ENCODE measurements around the gene SETD1B.

DNA sequence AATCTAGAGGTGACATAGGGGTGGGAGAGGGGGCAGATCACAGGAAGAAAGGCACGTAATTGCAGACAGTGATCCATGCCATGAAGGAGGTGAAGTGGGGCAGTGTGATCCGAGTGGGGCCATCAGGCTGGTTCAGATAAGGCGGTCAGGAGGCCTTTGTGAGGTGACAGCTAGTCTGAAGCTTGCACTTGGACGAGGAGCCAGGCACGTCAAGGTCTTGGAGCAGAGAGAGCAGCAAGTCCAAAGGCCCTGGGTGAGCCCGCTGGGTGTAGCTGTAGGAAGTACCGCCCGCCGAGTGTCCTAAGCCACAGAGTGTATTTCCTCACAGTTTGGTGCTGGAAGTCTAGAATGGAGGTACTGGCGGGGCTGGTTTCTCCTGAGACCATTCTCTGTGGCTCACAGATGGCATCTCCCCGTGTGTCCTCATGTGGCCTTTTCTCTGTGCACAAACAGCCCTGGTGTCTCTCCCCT is 33.9 kb upstream of the SETD1B start:
- TF ChIP-seq, protein P1, sequence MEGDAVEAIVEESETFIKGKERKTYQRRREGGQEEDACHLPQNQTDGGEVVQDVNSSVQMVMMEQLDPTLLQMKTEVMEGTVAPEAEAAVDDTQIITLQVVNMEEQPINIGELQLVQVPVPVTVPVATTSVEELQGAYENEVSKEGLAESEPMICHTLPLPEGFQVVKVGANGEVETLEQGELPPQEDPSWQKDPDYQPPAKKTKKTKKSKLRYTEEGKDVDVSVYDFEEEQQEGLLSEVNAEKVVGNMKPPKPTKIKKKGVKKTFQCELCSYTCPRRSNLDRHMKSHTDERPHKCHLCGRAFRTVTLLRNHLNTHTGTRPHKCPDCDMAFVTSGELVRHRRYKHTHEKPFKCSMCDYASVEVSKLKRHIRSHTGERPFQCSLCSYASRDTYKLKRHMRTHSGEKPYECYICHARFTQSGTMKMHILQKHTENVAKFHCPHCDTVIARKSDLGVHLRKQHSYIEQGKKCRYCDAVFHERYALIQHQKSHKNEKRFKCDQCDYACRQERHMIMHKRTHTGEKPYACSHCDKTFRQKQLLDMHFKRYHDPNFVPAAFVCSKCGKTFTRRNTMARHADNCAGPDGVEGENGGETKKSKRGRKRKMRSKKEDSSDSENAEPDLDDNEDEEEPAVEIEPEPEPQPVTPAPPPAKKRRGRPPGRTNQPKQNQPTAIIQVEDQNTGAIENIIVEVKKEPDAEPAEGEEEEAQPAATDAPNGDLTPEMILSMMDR (IDR thresholded peaks at IDR 0.05), result no peak
- no peak for TF ChIP-seq EZH2 (IDR thresholded peaks at IDR 0.05; ENCODE audit: borderline replicate concordance, insufficient read depth, low read depth, low read length, poor library complexity, severe bottlenecking)
